H1 (cell line): Measurements from ENCODE around the gene TBC1D7. TPM values are rescaled to one million over a fixed set of nuclear protein-coding genes. Genes with fewer than 3 reads are reported as not detected.
A peak's percentile ranks its signal among the peaks of the same experiment; 100 is the strongest.

ENCODE experiments used
- CTCF ChIA-PET: fragments of 300-600 bp; sonication (Branson Sonifier 250); formaldehyde crosslinking; loops from one replicate; lab custom pipeline; 2021; ENCODE audit not compliant: partially characterized antibody; lab: Charles Lee
- POLR2A ChIA-PET: fragments of 300-600 bp; sonication (Branson Sonifier 250); formaldehyde crosslinking; loops from one replicate; lab custom pipeline; 2021; ENCODE audit warnings: inconsistent platforms; ENCODE audit not compliant: partially characterized antibody; lab: Charles Lee
- DNase-seq, 2 experiments: peaks; one replicate each; pipeline versions ENCODE4 v3.0.0 to v3.0.0-alpha.2; 2010 to 2022; ENCODE audit warnings: low spot score in 2 of 2, low read depth in 1 of 2, mixed read lengths in 1 of 2
- FAIRE-seq: peaks from 2 replicates; lab custom pipeline; 2011; peaks lifted over from hg19 to GRCh38; lab: Jason Lieb, UNC
- H2AFZ ChIP-seq: 2 replicates; pipeline ENCODE4 v1.8.1; 2012; ENCODE audit warnings: low read length, inconsistent platforms
- H2AK5ac ChIP-seq: 2 replicates; pipeline ENCODE4 v1.6.1; 2013; ENCODE audit warnings: low read depth, low read length
- H2BK120ac ChIP-seq: replicated peaks from 2 replicates; pipeline ENCODE3; 2013; ENCODE audit warnings: low read depth, low read length, inconsistent platforms
- H2BK12ac ChIP-seq: 2 replicates; pipeline ENCODE4 v1.6.1; 2013; ENCODE audit warnings: low read depth, low read length
- H2BK15ac ChIP-seq: 2 replicates; pipeline ENCODE4 v1.6.1; 2013; ENCODE audit warnings: low read length
- H2BK20ac ChIP-seq: 2 replicates; pipeline ENCODE4 v1.6.1; 2013; ENCODE audit warnings: low read length
- H2BK5ac ChIP-seq: 2 replicates; pipeline ENCODE4 v1.6.1; 2013; ENCODE audit warnings: low read depth, low read length
- H3K14ac ChIP-seq: 2 replicates; pipeline ENCODE4 v1.6.1; 2013; ENCODE audit warnings: inconsistent platforms; ENCODE audit not compliant: insufficient read length
- H3K18ac ChIP-seq: 2 replicates; pipeline ENCODE4 v1.6.1; 2013; ENCODE audit warnings: low read length; ENCODE audit errors: extremely low read depth
- H3K23ac ChIP-seq: 2 replicates; pipeline ENCODE4 v1.6.1; 2013; ENCODE audit warnings: inconsistent platforms; ENCODE audit not compliant: insufficient read length
- H3K23me2 ChIP-seq: 2 replicates; pipeline ENCODE4 v1.6.1; 2013; ENCODE audit warnings: low read depth, low read length
- H3K27ac ChIP-seq: 2 replicates; pipeline ENCODE4 v1.6.1; 2011; ENCODE audit warnings: low read depth, low read length, inconsistent platforms
- H3K27me3 ChIP-seq, 4 experiments: replicated peaks in 1 of 4; 1 replicate in 1 of 4; 2 replicates in 3 of 4; pipeline versions ENCODE4 v1.6.1 to v1.8.1; 2011 to 2013; ENCODE audit warnings: low read length in 3 of 4, mild to moderate bottlenecking in 3 of 4, inconsistent platforms in 2 of 4, mixed read lengths in 2 of 4, moderate library complexity in 1 of 4; ENCODE audit not compliant: control insufficient read depth in 3 of 4, insufficient read depth in 3 of 4; ENCODE audit errors: extremely low read depth in 1 of 4
- H3K36me3 ChIP-seq, 4 experiments: 2 replicates each; pipeline versions ENCODE4 v1.6.1 to v1.8.1; 2011 to 2013; ENCODE audit warnings: mild to moderate bottlenecking in 4 of 4, low read length in 3 of 4, moderate library complexity in 2 of 4, control low read depth in 1 of 4, inconsistent platforms in 1 of 4; ENCODE audit not compliant: insufficient read depth in 4 of 4, control insufficient read depth in 2 of 4
- H3K4ac ChIP-seq: replicated peaks from 2 replicates; pipeline ENCODE3; 2013; ENCODE audit warnings: low read length, low read depth, mixed read lengths, inconsistent platforms; ENCODE audit not compliant: insufficient read length
- H3K4me1 ChIP-seq, 4 experiments: replicated peaks in 1 of 4; 1 replicate in 1 of 4; 2 replicates in 3 of 4; pipeline versions ENCODE4 v1.6.1 to v1.8.1; 2011 to 2013; ENCODE audit warnings: low read length in 3 of 4, inconsistent platforms in 2 of 4, mixed read lengths in 1 of 4; ENCODE audit not compliant: insufficient read depth in 4 of 4, control insufficient read depth in 3 of 4
- H3K4me2 ChIP-seq, 2 experiments: 2 replicates each; pipeline versions ENCODE4 v1.6.1 to v1.8.1; 2011 to 2013; ENCODE audit warnings: low read depth in 2 of 2, low read length in 2 of 2, control low read depth in 1 of 2, inconsistent platforms in 1 of 2, mild to moderate bottlenecking in 1 of 2; ENCODE audit not compliant: insufficient read depth in 1 of 2
- H3K4me3 ChIP-seq, 4 experiments: fragments of 200-600, 300-600 bp in 1 of 4; sonication (generic), shearing (Covaris generic), sonication (Bioruptor Twin) in 1 of 4; 2 replicates each; pipeline versions ENCODE4 v1.5.1 to v1.8.1; 2011 to 2016; ENCODE audit warnings: low read length in 4 of 4, low read depth in 3 of 4, control low read depth in 2 of 4, inconsistent platforms in 2 of 4, mild to moderate bottlenecking in 2 of 4, mixed read lengths in 1 of 4, moderate library complexity in 1 of 4; ENCODE audit not compliant: insufficient read depth in 2 of 4; ENCODE audit errors: extremely low read depth in 1 of 4
- H3K56ac ChIP-seq: replicated peaks from 2 replicates; pipeline ENCODE3; 2013; ENCODE audit warnings: low read depth, mild to moderate bottlenecking, mixed read lengths, low read length, inconsistent platforms; ENCODE audit not compliant: insufficient read length
- H3K79me1 ChIP-seq: 2 replicates; pipeline ENCODE4 v1.6.1; 2013; ENCODE audit warnings: low read depth, low read length, control low read depth
- H3K79me2 ChIP-seq, 2 experiments: 2 replicates each; pipeline versions ENCODE4 v1.6.1 to v1.8.1; 2012 to 2013; ENCODE audit warnings: low read length in 2 of 2, mild to moderate bottlenecking in 2 of 2, inconsistent platforms in 1 of 2; ENCODE audit not compliant: insufficient read depth in 2 of 2, control insufficient read depth in 1 of 2
- H3K9ac ChIP-seq, 4 experiments: replicated peaks in 1 of 4; 1 replicate in 1 of 4; 2 replicates in 3 of 4; pipeline versions ENCODE4 v1.6.1 to v1.8.1; 2011 to 2013; ENCODE audit warnings: low read depth in 3 of 4, low read length in 3 of 4, control low read depth in 2 of 4, mild to moderate bottlenecking in 2 of 4, moderate library complexity in 2 of 4, inconsistent platforms in 1 of 4; ENCODE audit errors: extremely low read depth in 1 of 4
- H3K9me3 ChIP-seq, 2 experiments: 2 replicates each; pipeline versions ENCODE4 v1.6.1 to v1.8.1; 2012 to 2013; ENCODE audit warnings: mild to moderate bottlenecking in 2 of 2, moderate library complexity in 2 of 2, control low read depth in 1 of 2, inconsistent platforms in 1 of 2, low read depth in 1 of 2, low read length in 1 of 2, mixed read lengths in 1 of 2; ENCODE audit not compliant: insufficient read depth in 2 of 2
- H4K20me1 ChIP-seq, 2 experiments: replicated peaks in 1 of 2; 2 replicates each; pipeline versions ENCODE3 to v1.8.1; 2011 to 2013; ENCODE audit warnings: inconsistent platforms in 2 of 2, low read length in 2 of 2, mild to moderate bottlenecking in 1 of 2; ENCODE audit not compliant: insufficient read depth in 2 of 2, control insufficient read depth in 1 of 2
- H4K5ac ChIP-seq: 2 replicates; pipeline ENCODE4 v1.6.1; 2013; ENCODE audit warnings: low read length, low read depth, mixed read lengths, inconsistent platforms; ENCODE audit not compliant: insufficient read length
- H4K8ac ChIP-seq: 2 replicates; pipeline ENCODE4 v1.8.0; 2013; ENCODE audit warnings: mild to moderate bottlenecking, moderate library complexity, low read length, inconsistent platforms; ENCODE audit not compliant: insufficient read depth; ENCODE audit errors: extremely low read depth
- H4K91ac ChIP-seq: replicated peaks from 2 replicates; pipeline ENCODE3; 2013; ENCODE audit warnings: low read length, mixed read lengths, inconsistent platforms; ENCODE audit not compliant: insufficient read length
- WGBS, 2 experiments: shearing (Covaris generic) in 1 of 2; methylation state at CpG; one replicate each; pipeline versions ENCODE4 v1.1.6 to v1.1.7; 2013 to 2015; ENCODE audit warnings: low lambda C conversion rate in 2 of 2, mixed read lengths in 2 of 2, inconsistent platforms in 1 of 2, low coverage in 1 of 2, missing lambda C conversion rate in 1 of 2; ENCODE audit not compliant: insufficient replicate concordance in 2 of 2, insufficient coverage in 1 of 2, insufficient read length in 1 of 2; ENCODE audit errors: extremely low coverage in 1 of 2, missing lambda C conversion rate in 1 of 2; 5-methylcytosine and 5-hydroxymethylcytosine counted together
- polyA plus RNA-seq, 7 experiments: library from polyadenylated mRNA; depleted of rRNA in 3 of 7; stranded (reverse) in 5 of 7; unstranded in 2 of 7; fragments of >200 nt in 5 of 7; fragments of 200-250 nt in 2 of 7; gene quantifications; 1 replicate in 5 of 7; 2 replicates in 1 of 7; 4 replicates in 1 of 7; pipeline versions ENCODE4 v1.2.1 to v1.2.3, GENCODE V29; 2011 to 2013; ENCODE audit warnings: missing spikeins in 2 of 7, mixed read lengths in 2 of 7
- total RNA-seq: library from RNA; stranded (reverse); fragmentation: NEBNext Ultra II Directional; extraction: Animal tissue kit (Norgen Biotek cat#: 25700); gene quantifications from 2 replicates; pipeline ENCODE4 v1.2.1, GENCODE V29; 2021

TBC1D7 gene
- total and polyA plus RNA-seq, 2 of the 8 experiments (the other 6 are each of a cell fraction or from before 2014, with no cell fraction given), result 46.1 to 55.2 TPM

GRCh38 chr6:13304580-13305260 lies 23.6 kb downstream of the TBC1D7 start:
- H2BK15ac ChIP-seq, result no peak overlapping the region
- no peak overlapping the region for H2AFZ ChIP-seq
- 0 out of 2 replicates have a peak, but pooled peaks cover 3% of the 10 kb centered on the region for H3K79me1 ChIP-seq
- no peaks in the 10 kb centered on the region for H3K27me3 ChIP-seq
- H4K8ac ChIP-seq, result no peak overlapping the region
- no peaks in the 10 kb centered on the region for H3K9me3 ChIP-seq
- no peaks in the 10 kb centered on the region for H3K79me2 ChIP-seq
- H3K18ac ChIP-seq, result no peak overlapping the region
- no peak overlapping the region for H3K56ac ChIP-seq
- no peaks in the 10 kb centered on the region for H3K23me2 ChIP-seq
- H4K5ac ChIP-seq, result no peak overlapping the region
- H3K4me2 ChIP-seq, result no peak overlapping the region
- no peak overlapping the region for H4K91ac ChIP-seq
- H2BK20ac ChIP-seq, result no peak overlapping the region
- H3K27ac ChIP-seq, result no peak overlapping the region
- H4K20me1 ChIP-seq, result peaks cover 4 to 8% of the 10 kb centered on the region in 2 experiments
- DNase-seq (peak in 1 of 2 experiments; percentile 33), FAIRE-seq (no peak)
- no peaks in the 10 kb centered on the region for H3K4me1 ChIP-seq
- ChIA-PET CTCF (no interaction called here), POLR2A (interaction anchor here (0.5 to 1.3 kb wide), 3 partner anchors 18 to 24 kb away, joined by 4 to 5 read pairs (median 4); partner anchors contain the start of gene TBC1D7)
- WGBS, 2 experiments, result 94% methylated on average over 11 of the region's 11 CpGs; no CpG with 5 or more reads in 1 of the 2 experiments
- no peak overlapping the region for H3K4me3 ChIP-seq
- peaks cover 15 to 71% (median 57%) of the 10 kb centered on the region in 4 experiments for H3K36me3 ChIP-seq
- H3K23ac ChIP-seq, result no peak overlapping the region
- H3K4ac ChIP-seq, result no peak overlapping the region
- H3K14ac ChIP-seq, result no peak overlapping the region
- H2BK5ac ChIP-seq, result no peak overlapping the region; the same call in 1 of the 2 replicates
- no peak overlapping the region for H2BK120ac ChIP-seq
- no peak overlapping the region for H3K9ac ChIP-seq
- no peak overlapping the region for H2AK5ac ChIP-seq
- no peak overlapping the region for H2BK12ac ChIP-seq
